Activated CD8-positive, alpha-beta memory T cell treated with anti-CD3 and anti-CD28 coated beads for 1 hour (primary cell): ENCODE measurements around the gene SLX4IP.
"Not testable (repeated sequence)": the region's sequence is repeated elsewhere in the genome, so short reads cannot be mapped to it uniquely, and the experiment has no call there.

Experiments
- DNase-seq, 2 donors: peaks; one replicate each; pipeline ENCODE4 v3.0.0-alpha.2; 2020; ENCODE audit warnings: low read depth in 1 of 2; ENCODE audit errors: extremely low read depth in 1 of 2

The SLX4IP gene

GRCh38 chr20:10434832-10435812, at the start of gene SLX4IP:
Gene SLX4IP, plus strand, starts transcription at chr20:10435305. Its CDS starts 22,900 bp downstream, at chr20:10458205.
- peak; percentile 62 to 65 for DNase-seq

- DNase-seq, result no peak
Observed at GRCh38 chr20:10385850-10386544, 49.1 kb upstream of the SLX4IP start.

GRCh38 chr20:10387686-10388085, 47.4 kb upstream of the SLX4IP start:
- no peak for DNase-seq

- DNase-seq, result no peak
Observed at GRCh38 chr20:10388597-10388996, 46.5 kb upstream of the SLX4IP start.

- no peak for DNase-seq
Observed at GRCh38 chr20:10390709-10391108, 44.4 kb upstream of the SLX4IP start.

GRCh38 chr20:10394752-10395151, 40.4 kb upstream of the SLX4IP start:
- DNase-seq, result not testable (repeated sequence)

- no peak for DNase-seq
Observed at GRCh38 chr20:10398834-10399369, 36.2 kb upstream of the SLX4IP start.

GRCh38 chr20:10402938-10403608, 32.0 kb upstream of the SLX4IP start:
- no peak for DNase-seq

GRCh38 chr20:10404023-10404628, 31.0 kb upstream of the SLX4IP start:
- DNase-seq, result no peak

- DNase-seq, result no peak
Observed at GRCh38 chr20:10404959-10405530, 30.1 kb upstream of the SLX4IP start.

GRCh38 chr20:10408108-10408813, 26.8 kb upstream of the SLX4IP start:
- DNase-seq, result no peak

GRCh38 chr20:10411673-10412072, 23.4 kb upstream of the SLX4IP start:
- no peak for DNase-seq

- DNase-seq, result no peak
Observed at GRCh38 chr20:10412591-10413408, 22.3 kb upstream of the SLX4IP start.

- DNase-seq, result no peak
Observed at GRCh38 chr20:10415013-10415650, 20.0 kb upstream of the SLX4IP start.

- DNase-seq, result not testable (repeated sequence)
Observed at GRCh38 chr20:10417218-10417617, 17.9 kb upstream of the SLX4IP start.

GRCh38 chr20:10419550-10420133, 15.5 kb upstream of the SLX4IP start:
- DNase-seq, result no peak

- no peak for DNase-seq
Observed at GRCh38 chr20:10423735-10424134, 11.4 kb upstream of the SLX4IP start.
